DMS114 treated with DMSO at 0.1 percent for 48 hours (cell line): Measurements from ENCODE around the gene CRACDL.
"Not testable (repeated sequence)": the region's sequence is repeated elsewhere in the genome, so short reads cannot be mapped to it uniquely, and the experiment has no call there.

ENCODE experiments used
- DNase-seq: peaks from one replicate; lab custom pipeline; 2025; ENCODE audit not compliant: unreplicated experiment; lab: John Stamatoyannopoulos, UW

Gene CRACDL

DNA sequence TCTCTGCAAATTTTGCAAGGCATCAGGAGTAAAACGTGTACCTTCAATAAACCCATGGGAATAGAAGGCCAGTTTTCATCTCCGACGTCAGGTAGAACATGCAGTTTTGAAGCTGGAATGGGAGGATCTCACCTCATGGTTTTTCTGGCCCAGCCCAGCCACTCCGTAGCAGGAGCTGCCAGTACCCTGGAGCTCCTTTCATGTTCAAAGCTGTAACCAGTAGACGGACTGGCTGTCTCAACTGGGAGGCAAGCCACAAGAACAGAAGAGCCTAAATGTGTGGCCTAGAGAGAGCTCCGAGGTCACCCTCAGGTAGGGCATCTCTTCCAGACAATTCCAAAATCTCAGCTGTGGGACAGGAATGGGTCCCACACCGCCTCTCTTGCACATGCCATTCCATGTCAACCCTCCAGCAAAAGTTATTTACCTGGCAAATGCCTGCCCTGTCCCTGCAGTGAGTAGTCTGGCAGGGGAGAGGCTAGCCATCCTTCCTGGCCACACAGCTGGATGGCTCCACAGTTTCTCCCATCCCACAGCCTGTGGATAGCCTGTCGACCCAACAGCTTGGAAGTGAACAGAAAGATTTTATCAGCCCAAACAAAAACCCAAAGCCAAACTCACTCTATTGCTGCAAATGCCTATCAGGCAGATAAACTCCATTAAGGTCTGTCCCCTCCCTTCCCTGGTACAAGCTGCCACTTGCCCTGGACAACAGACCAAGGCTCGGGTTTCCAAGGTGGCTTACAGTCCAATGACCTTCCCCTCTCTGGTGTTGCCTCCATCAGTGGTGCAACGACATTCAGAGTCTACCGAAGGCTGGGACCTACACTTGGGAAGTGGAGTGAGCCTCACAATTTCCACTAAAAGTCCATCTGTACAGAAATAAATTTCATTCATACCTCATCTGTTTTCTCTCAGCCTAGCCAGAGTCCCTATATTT lies 27.8 kb downstream of the CRACDL start:
- no peak for DNase-seq

DNA sequence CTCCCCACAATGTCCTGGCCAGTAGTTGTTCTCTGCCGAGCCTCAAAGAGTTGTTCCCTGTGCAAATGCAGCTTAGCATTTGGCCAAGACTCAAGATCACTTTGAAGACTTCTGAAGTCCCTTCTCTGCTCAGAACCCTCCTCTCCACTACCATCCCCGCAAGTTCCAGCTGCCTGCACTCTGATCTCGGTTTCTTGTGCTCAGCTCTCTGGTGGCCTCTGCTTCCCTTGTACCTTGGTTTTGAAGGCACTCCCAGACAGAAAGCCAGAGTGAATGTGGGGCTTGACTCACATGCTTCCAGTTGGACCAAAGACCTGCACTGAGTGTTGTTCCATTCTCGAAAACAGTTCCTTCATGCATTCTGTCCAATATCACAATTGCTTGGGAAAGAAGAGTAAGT lies 28.6 kb downstream of the CRACDL start:
- DNase-seq: no peak

DNA sequence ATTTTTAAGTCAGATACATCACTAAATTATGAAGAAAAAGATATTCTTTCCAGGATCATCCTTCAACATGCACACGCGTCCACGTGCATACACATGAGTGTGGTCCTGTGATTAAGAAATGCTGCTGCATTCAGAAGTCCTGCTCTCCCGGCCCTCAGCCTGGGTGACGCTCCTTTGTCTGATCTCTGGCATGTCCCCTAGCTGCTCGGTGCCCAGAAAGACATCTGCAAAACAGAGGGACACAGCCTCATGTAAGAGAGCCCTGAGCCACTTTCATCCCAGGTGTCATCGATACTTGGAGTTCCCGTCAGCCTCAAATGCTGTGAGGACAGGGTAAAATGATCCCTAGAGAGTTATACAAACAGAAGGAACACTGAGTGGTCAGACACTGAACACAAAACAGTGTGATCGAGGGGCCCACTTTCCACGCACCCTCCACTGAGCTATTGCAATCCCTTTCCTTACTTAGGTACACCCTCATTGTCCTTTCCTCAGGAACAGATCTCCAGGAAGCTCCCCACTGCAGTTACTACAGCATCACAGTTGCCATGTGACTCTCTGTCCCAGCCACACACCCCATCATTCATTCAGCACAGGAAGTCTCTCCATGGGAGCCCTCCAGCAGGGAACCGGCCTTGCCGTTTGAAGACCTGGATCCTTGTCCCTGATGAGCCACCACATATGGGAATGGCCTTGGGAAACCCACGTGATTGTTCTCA lies 32.1 kb downstream of the CRACDL start:
- no peak for DNase-seq

DNA sequence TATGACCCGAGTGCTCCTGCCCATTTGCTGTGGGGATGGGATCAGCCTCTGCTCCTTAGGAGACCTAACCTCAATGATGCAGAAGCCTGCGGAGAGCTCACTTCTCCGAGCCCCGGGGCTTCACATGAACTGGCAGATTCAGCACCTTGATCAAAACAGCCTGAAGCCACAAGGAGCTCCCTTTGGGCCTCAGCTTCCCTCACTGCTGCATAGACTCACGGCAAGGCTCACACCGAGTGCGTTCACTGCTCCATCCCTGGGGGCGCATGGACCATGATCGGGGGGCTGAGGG lies 33.0 kb downstream of the CRACDL start:
- DNase-seq: no peak

DNA sequence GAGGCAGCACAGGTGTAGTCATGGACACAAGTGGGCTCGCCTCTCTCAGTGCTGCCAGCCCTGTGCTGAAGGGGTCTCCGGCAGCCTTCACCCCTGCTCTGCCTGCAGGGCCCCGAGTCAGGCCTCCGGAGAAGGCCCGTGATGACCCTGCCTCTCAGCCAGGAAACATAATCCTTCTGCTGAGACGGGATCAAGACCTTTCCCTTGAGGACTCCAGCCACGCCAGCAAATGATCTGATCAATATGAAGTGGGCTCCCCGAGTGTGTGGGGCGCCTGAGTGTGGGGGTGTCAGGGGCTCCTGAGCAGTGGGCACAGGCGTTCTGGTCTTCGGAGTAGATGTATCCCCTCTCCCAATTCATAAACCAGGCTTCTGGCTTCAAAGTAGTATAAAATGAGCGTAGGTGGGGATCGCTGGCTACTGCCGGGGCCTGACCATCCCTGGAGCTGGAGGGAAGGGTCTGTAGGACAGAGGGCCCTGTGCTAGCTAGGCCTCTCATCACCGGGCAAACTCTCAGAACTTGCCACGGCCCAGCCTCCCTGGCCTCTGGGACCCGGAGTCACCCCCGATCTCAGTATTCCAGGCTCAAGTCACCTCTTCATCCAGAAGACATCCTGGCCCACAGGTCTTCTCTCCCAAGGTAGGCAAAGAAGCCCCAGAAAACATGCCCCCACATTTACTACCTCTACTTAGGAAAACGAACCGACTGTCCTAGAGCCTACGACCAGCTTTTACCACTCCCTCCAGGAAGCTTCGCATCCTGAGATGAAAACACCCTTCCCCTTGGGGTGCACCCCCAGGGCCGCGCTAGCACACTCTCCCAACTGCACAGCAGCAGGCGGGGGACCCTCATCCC lies 33.6 kb downstream of the CRACDL start:
- DNase-seq: no peak

DNA sequence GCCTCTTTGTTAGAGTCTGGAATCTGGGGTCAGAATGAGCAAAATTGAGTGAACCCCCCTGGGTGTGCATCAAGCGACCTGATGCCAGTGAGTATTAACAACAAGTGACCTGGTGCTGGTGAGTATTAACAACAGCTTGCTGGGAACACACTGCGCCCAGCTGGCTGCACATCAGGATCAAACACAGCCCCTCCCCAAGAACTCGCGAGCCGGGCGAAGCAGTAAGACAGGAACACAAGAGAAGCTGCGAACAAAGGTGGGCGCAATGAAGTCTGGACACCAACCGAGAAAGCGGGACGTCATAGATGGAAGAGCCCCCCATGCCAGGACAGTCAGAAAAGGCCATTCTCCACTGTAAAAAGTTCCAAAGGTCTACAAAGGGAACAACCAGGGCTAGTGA lies 34.3 kb downstream of the CRACDL start:
- DNase-seq: no peak

DNA sequence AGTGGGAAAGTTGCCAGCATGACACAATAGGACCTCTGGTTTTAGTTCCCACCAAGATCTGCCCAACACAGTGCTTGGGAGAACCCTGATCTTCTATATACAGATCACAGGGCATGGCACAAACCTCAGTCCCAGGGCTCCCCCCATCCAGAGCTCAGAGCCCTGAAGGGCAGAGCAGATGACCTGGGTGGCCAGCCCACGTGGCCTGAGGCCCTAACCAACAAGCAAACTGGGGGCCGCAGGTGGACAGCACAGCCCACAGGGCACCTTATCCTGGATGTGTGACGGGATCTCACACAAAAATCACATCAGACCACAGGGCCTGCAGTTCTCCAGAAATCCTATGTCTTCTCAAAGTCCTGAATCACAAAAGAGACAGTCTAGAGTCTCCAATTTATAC lies 34.7 kb downstream of the CRACDL start:
- DNase-seq: no peak

DNA sequence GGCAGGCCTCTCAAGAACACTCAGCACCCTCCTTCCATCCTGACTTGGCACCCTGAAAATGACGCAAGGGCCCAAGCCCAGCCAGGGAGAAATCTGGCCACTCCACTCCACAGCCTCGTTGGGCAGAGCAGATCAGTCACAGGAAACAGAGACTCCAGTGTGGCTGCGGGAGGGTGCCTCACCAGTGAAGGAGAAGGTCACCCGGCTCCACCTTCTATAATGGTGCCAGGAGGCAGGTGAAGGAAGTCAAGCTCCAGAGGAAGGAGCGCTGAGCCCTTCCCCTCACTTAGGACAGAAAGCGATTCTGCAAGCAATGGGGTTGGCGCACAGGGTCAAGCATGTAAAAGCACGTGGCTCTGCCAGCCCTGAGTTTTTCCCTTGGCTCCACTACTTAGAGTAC lies 35.3 kb downstream of the CRACDL start:
- no peak for DNase-seq

DNA sequence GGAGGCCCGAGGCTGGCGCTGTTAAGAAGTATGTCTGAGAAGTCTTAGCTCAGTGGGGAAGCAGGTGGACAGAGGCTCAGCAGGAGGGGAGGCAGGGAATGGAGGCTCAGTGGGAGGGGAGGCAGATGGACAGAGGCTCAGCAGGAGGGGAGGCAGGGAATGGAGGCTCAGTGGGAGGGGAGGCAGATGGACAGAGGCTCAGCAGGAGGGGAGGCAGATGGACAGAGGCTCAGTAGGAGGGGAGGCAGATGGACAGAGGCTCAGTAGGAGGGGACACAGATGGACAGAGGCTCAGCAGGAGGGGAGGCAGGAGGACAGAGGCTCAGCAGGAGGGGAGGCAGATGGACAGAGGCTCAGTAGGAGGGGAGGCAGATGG lies 36.3 kb downstream of the CRACDL start:
- DNase-seq: not testable (repeated sequence)

DNA sequence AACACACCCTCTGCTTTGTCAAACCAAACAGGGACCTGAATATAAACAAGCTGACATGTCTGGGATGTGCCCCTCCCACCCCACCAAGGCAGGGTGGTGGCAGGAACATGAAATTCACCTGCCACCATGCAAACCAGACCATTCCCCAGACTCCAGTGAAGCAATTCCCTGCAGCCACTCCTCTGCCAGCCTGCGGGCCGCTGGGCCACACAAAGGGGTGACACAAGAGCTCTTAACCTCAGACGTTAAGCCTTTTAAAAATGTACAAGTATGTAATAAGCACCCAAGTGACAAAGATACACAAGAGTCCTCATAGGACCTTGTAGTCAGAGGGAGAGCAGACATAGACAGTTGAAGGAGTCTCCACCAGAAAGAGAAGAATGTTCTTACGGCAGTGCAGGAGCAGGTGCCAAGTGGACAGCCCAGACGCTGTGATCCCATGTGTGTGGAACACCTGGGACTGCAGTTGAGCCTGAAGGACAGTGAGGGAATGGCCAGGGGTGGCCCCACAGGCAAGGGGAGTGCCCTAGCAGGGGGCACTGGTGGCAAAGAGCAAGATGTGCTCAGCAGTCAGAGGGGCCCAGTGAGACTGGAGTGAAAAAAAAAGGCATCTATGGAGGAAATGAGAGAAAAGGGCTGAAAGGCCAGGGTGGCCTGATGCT lies 36.9 kb downstream of the CRACDL start:
- no peak for DNase-seq

DNA sequence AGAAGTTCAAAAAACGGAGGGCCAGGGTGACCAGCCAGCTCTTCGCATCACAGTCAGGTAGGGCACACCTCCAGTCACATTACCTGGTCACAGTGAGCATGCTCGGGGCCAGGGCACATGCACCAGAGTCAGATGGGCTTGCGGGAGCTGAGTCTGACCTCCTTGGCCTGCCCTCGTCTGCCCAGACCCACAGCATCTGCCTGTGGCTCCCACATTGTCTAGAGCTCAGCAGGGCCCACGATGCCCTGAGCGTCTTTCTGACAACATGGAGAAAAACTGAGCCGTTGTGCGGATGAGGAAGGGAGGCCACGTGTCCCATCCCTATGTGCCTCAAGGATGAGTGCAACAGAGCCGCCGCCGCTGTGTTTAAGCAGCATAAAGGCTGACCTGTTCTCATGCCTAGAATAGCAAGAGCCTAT lies 37.6 kb downstream of the CRACDL start:
- no peak for DNase-seq

DNA sequence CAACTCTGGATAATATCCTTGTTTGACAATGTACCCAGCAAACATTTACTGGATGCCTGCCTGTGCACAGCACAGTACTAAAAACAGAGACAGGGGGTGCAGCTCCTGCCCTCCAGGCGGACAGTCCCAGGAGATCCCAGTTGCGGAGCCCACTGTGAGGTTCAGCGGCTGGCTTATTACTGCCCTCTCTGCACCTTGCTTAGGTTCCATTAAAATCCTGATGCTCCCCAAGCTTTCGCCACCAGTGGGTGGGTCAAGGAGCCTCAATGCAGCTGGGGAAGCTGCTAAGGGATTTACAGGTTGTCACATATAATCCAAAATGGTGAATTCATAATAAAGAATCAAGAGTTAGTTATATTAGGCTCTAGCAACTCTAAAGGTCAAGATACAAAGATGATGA lies 38.3 kb downstream of the CRACDL start:
- no peak for DNase-seq

DNA sequence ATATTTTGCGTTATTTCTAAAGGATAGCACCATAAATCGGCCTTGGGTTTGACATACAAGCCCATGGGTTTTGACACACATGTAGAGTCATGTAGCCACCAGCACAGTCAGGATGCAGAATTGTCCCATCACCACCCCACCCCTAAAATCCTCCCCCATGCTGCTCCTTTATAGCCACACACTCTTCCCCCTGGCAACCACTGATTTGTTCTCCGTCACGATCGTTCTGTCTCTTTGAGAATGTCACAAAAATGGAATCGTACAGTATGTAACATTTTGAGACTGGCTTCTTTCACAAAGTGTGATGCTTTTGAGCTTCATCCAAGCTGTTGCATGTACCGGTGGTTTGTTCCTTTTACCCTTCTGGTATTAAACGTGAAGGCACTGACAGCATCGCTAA lies 39.1 kb downstream of the CRACDL start:
- no peak for DNase-seq

DNA sequence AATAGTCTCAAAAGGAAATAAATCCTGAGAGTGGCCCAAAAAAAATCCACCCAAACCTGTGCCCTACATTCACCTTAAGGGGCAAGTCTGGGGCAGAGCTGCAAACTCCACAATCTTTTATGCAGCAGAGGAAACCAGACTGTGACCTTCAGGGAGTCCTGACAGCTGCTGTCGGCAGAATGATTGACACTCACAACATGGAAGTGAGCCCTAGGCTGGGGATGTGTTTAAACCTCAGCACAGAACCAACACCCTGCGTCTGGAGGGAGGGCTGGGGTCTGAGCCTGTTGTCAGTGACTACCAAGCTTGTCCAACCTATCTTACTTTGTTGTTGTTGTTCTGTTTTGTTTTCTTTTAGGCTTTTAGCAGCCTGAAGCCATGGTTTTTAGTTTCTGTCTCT lies 39.6 kb downstream of the CRACDL start:
- no peak for DNase-seq

DNA sequence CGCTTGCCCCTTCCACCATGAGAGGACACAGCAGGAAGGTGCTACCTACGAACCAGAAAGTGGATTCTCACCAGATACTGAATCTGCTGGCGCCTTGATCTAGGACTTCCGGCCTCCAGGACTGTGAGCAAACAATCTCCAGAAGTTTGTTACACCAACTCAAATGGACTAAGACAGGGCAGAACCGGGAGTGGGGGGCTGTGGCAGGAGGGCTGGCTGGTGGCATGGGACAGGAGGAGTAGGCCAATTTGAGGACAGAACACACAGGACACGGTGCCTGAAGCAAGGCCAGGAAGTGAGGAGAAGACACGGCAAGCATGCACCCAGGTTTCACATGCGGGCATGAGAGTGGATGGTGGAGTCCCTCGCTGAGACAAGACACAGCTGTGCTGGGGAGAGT lies 40.1 kb downstream of the CRACDL start:
- no peak for DNase-seq

DNA sequence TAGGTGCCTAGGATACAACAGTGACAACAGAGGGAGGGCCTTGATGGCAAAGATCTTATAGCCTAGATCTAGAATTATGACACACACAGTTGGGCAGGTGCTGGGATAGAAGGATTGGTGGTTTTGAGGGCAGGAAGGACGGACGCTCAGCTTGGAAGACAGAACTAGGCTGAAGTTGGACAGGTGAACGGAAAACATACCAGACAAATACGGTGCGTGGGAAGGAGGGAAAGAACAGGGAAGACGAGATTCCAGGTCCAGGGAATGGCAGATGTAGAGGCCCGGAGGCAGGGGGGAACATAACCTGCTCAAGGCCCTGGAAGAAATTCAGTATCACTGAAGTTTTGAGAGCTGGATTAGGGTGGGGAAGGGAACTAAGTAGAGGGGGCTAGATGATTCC lies 40.8 kb downstream of the CRACDL start:
- no peak for DNase-seq

DNA sequence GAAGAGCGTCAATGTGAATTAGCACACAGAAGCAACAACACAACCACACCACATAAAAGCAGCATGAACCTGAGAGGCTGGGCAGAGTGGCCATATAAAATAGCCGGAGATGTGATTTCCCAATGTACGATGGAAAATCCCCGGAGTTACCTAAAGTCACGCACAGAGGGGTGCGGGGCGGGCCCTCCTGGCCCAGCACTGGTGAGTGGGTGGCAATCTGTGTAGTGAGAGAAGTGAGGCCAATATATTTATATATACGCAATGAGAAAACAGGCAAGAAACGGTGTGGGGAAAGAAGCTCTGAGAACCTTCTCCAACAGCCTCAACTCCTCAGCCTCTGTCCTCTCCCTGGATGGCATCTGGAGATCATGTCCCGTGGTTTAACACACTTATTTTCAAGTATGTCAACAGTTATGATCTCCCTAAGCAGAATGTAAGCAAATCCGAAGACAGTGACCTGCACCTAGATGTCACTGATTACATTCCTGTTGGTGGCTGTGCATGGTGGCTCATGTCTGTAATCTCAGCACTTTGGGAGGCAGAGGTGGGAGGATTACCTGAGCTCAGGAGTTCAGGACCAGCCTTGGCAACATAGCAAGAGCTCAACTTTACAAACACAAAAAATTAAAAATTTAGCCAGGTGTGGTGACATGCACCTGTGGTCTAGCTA lies 41.6 kb downstream of the CRACDL start:
- DNase-seq: no peak

DNA sequence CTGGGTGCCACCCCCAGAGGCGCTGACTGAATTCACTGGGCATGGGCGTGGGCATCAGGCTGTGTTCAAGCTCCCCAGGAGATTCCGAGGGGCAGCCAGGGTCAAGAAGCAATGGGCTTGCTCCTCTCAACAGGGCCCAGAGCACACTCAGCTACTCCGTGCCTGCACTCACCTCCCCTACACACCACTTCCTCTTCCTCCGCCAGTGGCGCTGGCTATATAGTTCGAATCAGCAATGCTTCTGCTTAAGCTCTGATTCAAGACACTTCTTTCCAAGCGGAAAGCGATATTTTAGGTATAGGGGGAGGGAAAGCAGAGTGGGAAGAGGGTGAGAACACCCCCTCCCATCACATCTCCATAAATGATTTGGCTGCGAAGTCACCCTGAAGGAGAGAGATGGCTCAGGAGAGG lies 42.1 kb downstream of the CRACDL start:
- DNase-seq: no peak

DNA sequence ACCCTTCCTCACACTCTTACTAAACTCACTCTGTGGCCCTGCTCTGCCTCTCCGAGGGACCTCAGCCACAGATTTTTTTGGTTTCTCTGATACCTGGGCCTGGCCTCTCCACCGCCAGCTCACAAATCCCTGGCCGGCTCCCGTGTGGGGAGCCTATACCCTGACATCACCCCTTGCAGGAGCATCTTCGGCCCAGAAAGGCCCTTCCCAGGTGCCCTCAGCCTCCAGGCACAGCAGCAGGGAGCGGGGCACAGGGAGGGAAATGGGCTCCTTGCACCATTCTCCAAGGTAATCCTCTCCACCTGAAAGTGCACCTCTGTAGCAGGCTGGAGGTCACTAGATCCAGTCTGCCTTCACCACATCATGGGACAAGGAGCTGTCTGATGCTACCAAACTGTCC lies 43.2 kb downstream of the CRACDL start:
- DNase-seq: no peak

DNA sequence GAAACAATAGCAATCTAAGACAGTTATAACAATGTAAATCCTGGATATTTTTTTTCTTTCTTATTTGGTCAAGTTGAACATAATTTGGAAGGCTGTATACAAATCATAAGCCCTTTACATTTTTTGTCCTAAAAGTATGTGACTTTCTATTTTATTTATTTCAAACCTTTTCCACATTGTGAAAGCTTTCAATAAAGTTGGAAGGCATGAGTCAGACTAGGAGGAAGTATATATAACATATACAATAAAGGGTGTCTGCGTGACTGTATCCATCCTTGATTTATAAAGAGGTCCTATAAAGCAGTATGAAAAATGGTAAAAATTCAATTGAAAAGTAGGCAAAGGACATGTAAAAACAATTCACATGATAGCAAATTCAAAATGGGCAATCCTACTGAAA lies 44.4 kb downstream of the CRACDL start:
- DNase-seq: no peak
